GM15510 (cell line): Measurements from ENCODE around the gene CDH22.

Source experiments
- POLR2A ChIP-seq: IDR thresholded peaks from 3 replicates; pipeline ENCODE4 v1.6.1; 2011; ENCODE audit warnings: borderline replicate concordance; ENCODE audit not compliant: insufficient read length; ENCODE audit errors: extremely low read depth

Gene CDH22

DNA sequence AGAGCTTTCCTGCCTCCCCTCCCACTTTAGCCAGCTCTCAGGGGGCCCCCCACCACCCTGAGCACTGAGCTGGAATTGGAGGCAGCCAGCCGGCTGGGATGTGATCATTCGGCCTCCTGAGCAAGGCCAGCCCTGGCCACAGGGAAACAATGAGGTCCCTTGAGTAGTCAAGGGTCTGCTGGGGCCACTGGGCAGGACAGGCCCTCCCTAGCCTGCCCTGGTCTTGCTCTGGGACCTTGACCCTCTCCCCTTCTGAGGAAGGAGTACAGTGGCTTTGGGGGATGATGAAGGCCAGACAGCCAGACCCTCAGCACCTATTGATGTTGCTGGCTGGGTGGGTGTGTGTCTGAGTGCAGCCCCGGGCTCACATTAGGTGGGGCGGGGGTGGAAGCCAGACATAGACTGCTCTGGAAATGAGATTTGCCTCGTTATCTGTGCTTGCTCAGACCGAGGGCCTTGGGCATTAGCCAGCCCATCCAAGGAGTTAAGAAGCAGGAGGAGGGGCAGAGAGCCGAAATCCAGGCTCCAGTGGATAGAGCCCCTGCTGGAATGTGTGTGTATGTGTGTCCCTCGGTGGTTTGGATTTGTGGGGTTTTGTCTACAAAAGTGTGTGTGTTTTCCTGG, 168.9 kb downstream of the CDH22 start:
- no peak for TF ChIP-seq POLR2A

DNA sequence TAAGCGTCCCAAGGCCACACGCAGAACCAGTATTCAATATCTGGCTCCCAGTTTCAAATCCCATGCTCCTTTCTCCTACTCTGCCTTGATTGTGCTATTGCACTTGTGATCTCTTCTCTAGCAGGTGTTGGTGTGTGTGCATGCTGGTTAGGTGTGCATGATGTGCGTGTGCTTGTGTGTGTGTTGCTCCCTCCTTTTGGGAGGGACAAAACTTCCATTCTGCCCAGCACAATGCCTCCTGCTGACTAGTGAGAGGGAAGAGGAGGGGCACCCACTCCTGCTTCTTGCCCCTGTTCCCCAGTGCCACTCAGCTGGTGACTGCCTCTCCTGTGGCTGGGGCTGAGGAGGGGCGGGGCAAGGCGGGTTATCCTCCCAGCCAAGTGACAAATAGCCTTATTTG, 170.5 kb downstream of the CDH22 start:
- TF ChIP-seq POLR2A = no peak

DNA sequence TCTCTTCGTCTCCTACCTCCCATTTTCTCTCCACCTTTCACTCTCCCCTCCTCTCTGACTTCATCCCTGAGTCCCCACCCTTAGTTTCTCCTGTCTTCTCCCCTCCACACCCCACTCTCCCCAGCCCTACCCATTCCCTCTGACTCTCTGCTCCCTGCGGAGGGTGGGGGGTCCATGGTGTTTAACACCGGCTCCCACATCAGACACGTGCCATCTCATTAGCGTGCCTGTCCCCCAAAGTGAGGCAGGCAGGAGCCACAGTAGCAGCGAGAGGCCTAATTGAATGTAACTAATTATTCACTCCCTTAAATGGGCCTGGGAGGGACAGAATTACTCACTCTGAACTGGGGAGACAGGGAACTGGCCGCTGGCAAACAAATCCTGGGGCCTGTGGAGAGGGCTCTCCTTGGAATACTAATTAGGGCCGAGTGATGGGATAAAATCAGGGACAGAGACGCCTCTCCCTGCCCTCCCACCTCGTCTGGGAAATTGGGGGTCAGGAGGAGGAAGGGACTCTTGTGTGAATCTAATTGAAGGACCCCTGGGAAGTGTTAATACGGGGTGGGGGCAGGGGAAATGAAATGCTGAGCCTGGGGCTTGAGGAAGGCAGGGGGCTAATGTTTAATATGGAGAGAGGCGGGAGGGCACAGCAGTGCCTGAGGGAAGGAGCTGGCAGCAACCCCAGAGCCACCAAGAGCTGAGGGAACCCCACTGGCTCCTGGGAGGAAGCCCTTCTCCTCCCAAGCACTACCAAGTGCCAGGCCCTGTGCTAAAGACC, 172.3 kb downstream of the CDH22 start:
- no peak for TF ChIP-seq POLR2A

DNA sequence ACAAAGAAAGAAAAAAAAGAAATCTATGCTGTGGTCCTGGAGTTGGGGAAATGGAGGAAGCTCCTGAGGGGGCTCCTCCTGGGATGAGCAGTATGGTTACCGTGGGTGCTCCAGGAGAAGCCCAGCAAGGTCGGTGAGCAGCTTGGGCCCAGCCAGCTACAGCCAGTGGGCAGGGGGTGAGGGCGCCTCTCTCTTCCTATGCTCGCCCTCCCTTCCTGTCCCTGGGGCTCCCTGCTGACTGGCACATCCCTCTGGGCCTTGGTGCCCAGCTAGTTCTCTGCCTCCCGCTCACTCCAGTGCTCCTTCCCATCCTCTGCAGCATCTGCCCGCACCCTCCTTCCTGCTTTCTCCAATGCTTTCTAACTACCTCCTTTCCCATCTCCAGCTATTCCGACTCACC, 173.6 kb downstream of the CDH22 start:
- TF ChIP-seq POLR2A = no peak

DNA sequence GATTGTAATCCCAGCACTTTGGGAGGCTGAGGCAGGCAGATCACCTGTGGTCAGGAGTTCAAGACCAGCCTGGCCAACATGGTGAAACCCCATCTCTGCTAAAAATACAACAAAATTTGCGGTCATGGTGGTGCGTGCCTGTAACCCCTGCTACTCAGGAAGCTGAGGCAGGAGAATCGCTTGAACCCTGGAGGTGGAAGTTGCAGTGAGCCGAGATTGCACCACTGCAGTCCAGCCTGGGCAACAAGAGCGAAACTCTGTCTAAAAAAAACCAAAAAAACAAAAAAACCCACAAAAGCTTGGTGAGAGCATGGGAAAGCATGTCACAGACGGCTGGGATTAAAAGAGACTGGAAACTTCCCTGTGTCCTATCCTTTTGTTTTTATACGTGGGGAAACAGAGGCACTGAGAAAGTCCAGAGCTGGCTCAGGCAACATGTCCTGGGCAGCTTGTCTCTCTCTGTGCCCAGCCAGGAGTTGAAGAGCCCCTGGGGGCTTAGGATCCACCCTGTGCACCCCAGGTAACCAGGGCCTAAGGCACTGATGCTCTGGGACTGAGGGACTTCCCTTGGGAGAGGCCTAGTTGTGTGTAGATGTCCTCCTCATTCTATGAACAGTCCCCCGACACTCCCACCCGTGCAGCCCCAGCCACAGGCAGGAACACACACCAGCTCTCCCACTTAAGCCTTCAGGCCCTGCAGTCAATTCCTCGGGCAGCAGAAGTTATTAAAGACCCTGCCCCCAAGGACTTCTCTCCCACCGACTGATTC, 174.2 kb downstream of the CDH22 start:
- TF ChIP-seq POLR2A = no peak

DNA sequence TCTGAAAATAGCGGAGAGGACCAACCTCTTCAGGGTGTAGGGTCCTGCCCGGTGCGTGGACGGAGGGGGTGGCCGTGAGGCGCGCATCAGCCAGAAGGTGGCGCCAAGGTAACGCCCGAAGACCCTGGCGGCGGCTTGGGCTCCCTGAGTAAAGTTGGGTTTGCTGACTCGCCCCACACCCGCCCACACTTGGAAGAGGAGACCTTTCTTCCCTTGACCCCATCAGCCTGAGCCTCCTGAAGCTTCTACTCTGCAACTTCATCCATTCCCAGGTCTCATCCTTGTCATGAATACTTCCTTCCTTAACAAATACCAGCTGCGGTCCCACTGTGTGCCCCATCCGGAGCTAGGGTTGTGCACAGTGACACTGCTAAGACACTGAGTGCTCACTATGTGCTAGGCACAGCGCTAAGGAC, 175.6 kb downstream of the CDH22 start:
- TF ChIP-seq POLR2A = no peak

DNA sequence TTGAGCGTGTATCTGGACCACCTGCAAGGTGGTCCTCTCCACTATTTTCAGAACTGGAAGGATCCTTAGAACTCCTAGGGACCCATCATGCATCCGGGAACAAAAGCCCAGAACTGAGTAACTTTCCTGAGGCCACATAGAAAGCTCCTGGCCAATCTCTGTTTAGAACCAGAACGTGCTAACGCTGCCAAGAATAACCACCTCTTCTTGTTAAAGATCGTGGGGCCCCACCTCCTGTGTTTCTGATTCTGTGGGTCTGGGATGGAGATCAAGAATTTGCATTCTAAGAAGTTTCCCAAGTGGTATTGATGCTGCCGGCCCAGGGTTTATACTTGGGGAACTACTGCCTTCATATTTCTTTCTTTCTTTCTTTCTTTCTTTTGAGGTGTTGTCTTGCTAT, 176.9 kb downstream of the CDH22 start:
- no peak for TF ChIP-seq POLR2A

DNA sequence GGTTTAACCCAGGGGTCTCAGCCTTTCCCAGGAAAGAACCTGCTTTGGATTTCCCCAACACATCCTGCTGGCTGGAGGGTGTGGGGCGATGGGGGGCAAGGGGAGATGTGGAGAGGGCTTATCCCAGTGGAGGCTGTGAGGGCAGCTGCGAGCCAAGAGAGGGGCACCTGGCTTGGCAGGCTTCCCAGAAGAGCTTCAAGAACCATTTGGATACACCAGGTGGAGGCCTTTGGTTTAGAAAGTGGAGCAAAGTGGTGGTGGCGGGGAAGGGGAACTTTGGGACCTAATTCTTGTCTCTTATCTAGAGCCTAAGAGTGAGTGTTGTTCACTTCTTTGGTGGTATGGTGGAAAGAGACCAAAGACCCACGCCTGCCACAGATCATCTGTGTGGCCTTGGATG, 177.8 kb downstream of the CDH22 start:
- TF ChIP-seq POLR2A = no peak

DNA sequence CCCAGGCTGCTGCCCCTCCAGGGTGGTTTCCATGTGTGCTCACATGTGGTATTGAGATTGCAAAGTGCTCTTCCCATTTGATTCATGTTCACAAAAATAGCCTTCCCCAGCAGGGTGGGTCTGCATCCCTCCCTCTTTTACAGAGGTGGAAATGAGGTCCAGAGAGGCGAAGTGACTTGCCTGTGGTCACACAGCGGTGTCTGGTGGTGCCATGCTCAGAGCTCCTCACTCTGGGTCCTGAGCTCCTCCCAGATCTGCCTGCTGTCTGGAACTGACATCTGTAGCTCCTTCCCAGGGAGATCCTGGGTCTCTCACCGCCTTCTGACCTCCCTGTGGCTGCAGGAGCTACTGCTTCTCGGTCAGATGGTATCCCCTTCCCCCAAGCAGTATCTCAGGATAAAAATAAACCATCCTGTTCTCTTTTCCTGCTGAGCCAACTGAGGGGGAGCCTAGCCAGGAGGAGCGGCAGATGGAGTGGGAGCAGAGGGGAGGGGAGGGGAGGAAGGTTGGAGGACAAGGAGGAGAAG, 178.3 kb downstream of the CDH22 start:
- peak; percentile 29 for TF ChIP-seq POLR2A

DNA sequence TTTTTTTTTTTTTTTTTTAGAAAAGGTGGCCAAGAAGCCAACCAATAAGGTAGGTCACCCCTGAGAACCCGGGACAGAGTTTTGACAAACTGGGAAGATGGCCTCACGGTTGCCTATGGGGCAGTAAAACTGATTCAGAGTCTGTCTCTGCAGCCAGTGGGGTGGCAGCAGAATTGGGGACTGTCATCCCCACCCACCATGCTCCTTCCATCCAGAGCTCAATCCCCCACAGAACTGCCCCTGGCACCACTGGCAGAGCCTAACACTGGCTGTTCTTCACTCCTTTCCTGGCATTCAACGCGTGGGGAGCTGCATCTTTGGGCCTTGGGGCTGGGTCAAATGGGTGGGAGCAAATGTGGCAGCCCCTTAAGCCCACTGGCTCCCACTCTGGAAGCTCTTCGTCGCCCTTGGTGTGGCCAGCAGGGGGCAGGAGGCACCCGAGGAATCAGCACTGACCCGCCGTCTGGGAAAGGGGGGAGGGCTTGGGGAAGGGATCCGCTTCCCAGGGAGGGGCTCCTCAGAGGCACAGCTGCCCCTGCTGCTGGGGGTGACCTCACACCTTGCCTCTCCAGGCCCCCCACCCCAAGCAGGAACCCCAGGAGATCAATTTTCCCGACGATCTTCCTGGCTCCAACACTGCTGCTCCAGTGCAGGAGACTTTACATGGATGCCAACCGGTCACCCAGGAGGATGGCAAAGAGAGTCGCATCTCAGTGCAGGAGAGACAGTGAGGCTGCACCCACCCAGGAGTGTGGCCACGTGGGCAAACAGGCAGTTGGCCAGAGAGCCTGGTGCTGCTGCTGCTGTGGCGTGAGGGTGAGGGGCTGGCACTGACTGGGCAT, 179.8 kb downstream of the CDH22 start:
- no peak for TF ChIP-seq POLR2A

DNA sequence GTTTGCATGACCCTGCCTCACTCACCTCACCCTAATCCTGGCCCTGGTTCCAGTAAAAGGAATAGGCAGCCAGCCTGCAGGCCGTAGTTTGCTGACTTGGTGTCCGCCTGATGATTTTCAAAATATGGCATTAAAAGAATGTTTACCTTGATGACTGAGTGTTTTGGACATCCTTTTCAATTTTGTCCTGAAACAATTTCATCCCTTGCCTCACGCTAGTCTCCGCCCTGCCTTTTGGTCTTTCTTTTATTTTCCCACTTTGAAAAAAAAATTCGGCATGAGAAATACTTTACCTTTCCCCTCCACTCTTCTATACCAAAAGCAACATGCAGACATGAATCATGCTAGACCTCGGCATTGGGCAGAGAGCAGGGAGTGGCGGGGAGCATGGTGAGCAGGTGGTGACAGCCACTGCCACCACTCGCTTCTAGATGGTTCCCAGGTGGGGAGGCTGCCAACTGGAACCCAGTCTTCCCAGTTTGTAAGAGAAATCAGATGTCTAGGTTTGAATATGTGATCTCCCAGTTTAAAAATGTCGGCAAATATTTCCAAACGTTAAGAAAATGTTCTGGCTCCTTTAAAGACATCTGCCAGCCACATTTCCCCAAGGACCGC, 180.8 kb downstream of the CDH22 start:
- TF ChIP-seq POLR2A = no peak

DNA sequence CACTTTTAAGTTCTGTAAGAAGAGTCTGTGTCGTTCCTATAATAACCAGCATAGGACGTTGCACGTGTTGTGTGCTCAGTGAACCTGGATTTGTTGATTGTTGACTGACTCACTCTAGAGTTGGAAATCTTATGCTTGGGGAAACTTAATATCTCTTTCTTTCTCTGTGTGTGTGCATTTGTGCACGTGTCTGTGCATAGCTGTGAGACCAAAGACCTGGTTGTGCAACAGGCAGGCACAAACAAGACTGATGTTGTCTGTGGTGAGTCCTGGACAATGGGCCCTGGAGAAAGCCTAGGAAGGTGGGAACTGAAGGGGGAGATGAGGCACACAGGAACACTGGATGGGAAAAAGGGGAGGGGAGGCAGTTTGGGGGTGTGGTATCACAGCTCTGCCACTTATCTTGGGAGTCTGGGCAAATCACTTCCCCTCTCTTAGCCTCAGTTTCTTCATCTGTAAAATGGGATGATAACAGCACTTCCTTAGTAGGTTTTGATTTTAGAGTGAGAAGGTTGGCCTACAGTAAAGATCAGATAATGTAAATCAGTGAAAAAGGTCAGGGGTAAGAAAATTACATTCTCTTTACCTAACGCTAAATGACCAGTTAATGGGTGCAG, 181.8 kb downstream of the CDH22 start:
- TF ChIP-seq POLR2A = no peak
